Fibroblast of lung (primary cell): ENCODE data around the gene LIPA. TPM values are rescaled to one million over a fixed set of nuclear protein-coding genes. Genes with fewer than 3 reads are reported as not detected.

Experiments used
- DNase-seq, 2 donors: peaks; one replicate each; pipeline versions ENCODE4 v3.0.0 to v3.0.0-alpha.2; 2010; ENCODE audit warnings: low read depth in 2 of 2
- H2AFZ ChIP-seq: 2 replicates; pipeline ENCODE4 v1.5.1; 2012; ENCODE audit warnings: low read length, control low read depth, inconsistent platforms
- H3K27ac ChIP-seq: 2 replicates; pipeline ENCODE4 v1.5.1; 2011; ENCODE audit warnings: low read length, control low read depth; ENCODE audit not compliant: insufficient read depth
- H3K27me3 ChIP-seq: 2 replicates; pipeline ENCODE4 v1.5.1; 2011; ENCODE audit warnings: mild to moderate bottlenecking, low read length; ENCODE audit not compliant: control insufficient read depth, insufficient read depth
- H3K36me3 ChIP-seq: 2 replicates; pipeline ENCODE4 v1.5.1; 2011; ENCODE audit warnings: low read length; ENCODE audit not compliant: control insufficient read depth, insufficient read depth
- H3K4me1 ChIP-seq: 2 replicates; pipeline ENCODE4 v1.5.1; 2011; ENCODE audit warnings: low read length; ENCODE audit not compliant: control insufficient read depth, insufficient read depth; ENCODE audit errors: extremely low read depth
- H3K4me2 ChIP-seq: 2 replicates; pipeline ENCODE4 v1.5.1; 2011; ENCODE audit warnings: low read length, control low read depth; ENCODE audit not compliant: insufficient read depth; ENCODE audit errors: extremely low read depth
- H3K4me3 ChIP-seq, 4 experiments: fragments of 200-600 bp in 1 of 4; sonication (generic) in 1 of 4; replicated peaks in 1 of 4; 2 replicates each; pipeline ENCODE4 v1.5.1; 2011 to 2016; ENCODE audit warnings: low read length in 4 of 4, low read depth in 3 of 4, mild to moderate bottlenecking in 3 of 4, control low read depth in 2 of 4, inconsistent platforms in 1 of 4, mixed read lengths in 1 of 4; ENCODE audit not compliant: insufficient read depth in 1 of 4; ENCODE audit errors: control extremely low read depth in 1 of 4
- H3K79me2 ChIP-seq: 2 replicates; pipeline ENCODE4 v1.5.1; 2012; ENCODE audit warnings: mild to moderate bottlenecking, low read length, inconsistent platforms; ENCODE audit not compliant: control insufficient read depth, insufficient read depth
- H3K9ac ChIP-seq: 2 replicates; pipeline ENCODE4 v1.5.1; 2011; ENCODE audit warnings: mild to moderate bottlenecking, low read length, control low read depth; ENCODE audit not compliant: insufficient read depth
- H3K9me3 ChIP-seq: 2 replicates; pipeline ENCODE4 v1.5.1; 2012; ENCODE audit warnings: low read depth, low read length; ENCODE audit not compliant: control insufficient read depth, insufficient read depth
- H4K20me1 ChIP-seq: 2 replicates; pipeline ENCODE4 v1.5.1; 2011; ENCODE audit warnings: low read length; ENCODE audit not compliant: control insufficient read depth, insufficient read depth; ENCODE audit errors: extremely low read depth
- CTCF ChIP-seq, 2 donors: IDR thresholded peaks in 1 of 2; conservative IDR thresholded peaks in 1 of 2; 1 replicate in 1 of 2; 2 replicates in 1 of 2; pipeline ENCODE4 v1.5.1; 2011 to 2012; ENCODE audit warnings: low read length in 2 of 2, control low read depth in 1 of 2, inconsistent platforms in 1 of 2, low read depth in 1 of 2, mild to moderate bottlenecking in 1 of 2
- EZH2 ChIP-seq: IDR thresholded peaks from 2 replicates; pipeline ENCODE4 v1.5.1; 2012; ENCODE audit warnings: low read length, control low read depth, mild to moderate bottlenecking; ENCODE audit errors: missing control alignments
- polyA plus RNA-seq, 2 donors: library from polyadenylated mRNA; depleted of rRNA in 1 of 2; stranded (reverse) in 1 of 2; unstranded in 1 of 2; fragments of >200 nt; gene quantifications; 2 replicates each; pipeline ENCODE4 v1.2.1, GENCODE V29; 2011 to 2012; ENCODE audit warnings: missing spikeins in 1 of 2
- total RNA-seq: library from RNA; depleted of rRNA; stranded (reverse); fragments of >200 nt; gene quantifications from 2 replicates; pipeline ENCODE4 v1.2.1, GENCODE V29; 2014

LIPA gene
- total and polyA plus RNA-seq, 2 donors (not counting 1 experiment from before 2014, with no cell fraction given), result 72.3 to 105 TPM

GRCh38 chr10:89241486-89242344 lies 9.9 kb downstream of the LIPA start:
- Histone ChIP-seq H3K9ac (no peak overlapping the region), H2AFZ (no peak overlapping the region), H3K4me1 (no peaks in the 10 kb centered on the region), H4K20me1 (no peaks in the 10 kb centered on the region), H3K27me3 (no peaks in the 10 kb centered on the region), H3K27ac (no peak overlapping the region), H3K36me3 (no peaks in the 10 kb centered on the region), H3K4me2 (no peak overlapping the region), H3K9me3 (no peaks in the 10 kb centered on the region), H3K79me2 (no peaks in the 10 kb centered on the region), H3K4me3 (no peak overlapping the region)
- TF ChIP-seq CTCF (conservative IDR thresholded peaks at IDR 0.05 in 1 of 2, IDR thresholded peaks at IDR 0.05 in 1 of 2; ENCODE audit: low read depth in 1 of 2, low read length in 2 of 2) (no peak), EZH2 (no peak)
- DNase-seq, result peak in 1 of 2 donors; percentile 86

DNA sequence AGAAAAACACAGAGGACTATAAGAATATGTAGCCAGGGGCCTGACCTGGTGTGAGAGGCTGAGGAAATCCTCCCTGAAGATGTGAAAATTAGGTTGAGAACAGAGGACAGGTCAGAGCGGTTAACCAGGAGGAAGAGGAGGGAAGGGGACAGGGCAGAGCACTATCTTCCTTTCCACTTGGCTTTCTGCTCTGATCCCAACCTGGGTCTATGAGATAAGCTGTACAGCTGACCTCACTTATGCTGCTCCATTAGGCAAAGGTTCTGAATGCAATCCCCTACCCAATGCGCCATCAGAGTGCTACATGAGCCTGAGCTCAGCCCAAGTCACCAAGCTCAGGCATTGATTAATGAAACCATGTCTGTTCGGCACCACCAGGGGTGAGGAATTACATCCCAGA lies 10.5 kb downstream of the LIPA start:
- Histone ChIP-seq H3K27me3 (no peaks in the 10 kb centered on the region), H3K79me2 (no peaks in the 10 kb centered on the region), H3K4me3 (no peak overlapping the region), H3K27ac (no peak overlapping the region), H3K36me3 (no peaks in the 10 kb centered on the region), H3K9me3 (no peaks in the 10 kb centered on the region), H3K4me1 (no peaks in the 10 kb centered on the region), H4K20me1 (no peaks in the 10 kb centered on the region), H3K9ac (no peak overlapping the region), H3K4me2 (no peak overlapping the region), H2AFZ (no peak overlapping the region)
- DNase-seq, result no peak
- TF ChIP-seq EZH2, result no peak
- TF ChIP-seq CTCF (conservative IDR thresholded peaks at IDR 0.05 in 1 of 2, IDR thresholded peaks at IDR 0.05 in 1 of 2; ENCODE audit: low read depth in 1 of 2, low read length in 2 of 2), result no peak

- no peaks in the 10 kb centered on the region for H3K4me1 ChIP-seq
- H3K27ac ChIP-seq, result no peak overlapping the region
- no peak overlapping the region for H2AFZ ChIP-seq
- H3K4me3 ChIP-seq, result no peak overlapping the region
- no peak overlapping the region for H3K9ac ChIP-seq
- no peak for TF ChIP-seq CTCF (conservative IDR thresholded peaks at IDR 0.05 in 1 of 2, IDR thresholded peaks at IDR 0.05 in 1 of 2; ENCODE audit: low read depth in 1 of 2, low read length in 2 of 2)
- TF ChIP-seq EZH2, result no peak
- no peaks in the 10 kb centered on the region for H3K9me3 ChIP-seq
- no peaks in the 10 kb centered on the region for H3K36me3 ChIP-seq
- no peaks in the 10 kb centered on the region for H4K20me1 ChIP-seq
- H3K27me3 ChIP-seq, result no peaks in the 10 kb centered on the region
- no peaks in the 10 kb centered on the region for H3K79me2 ChIP-seq
- DNase-seq, result no peak
- H3K4me2 ChIP-seq, result no peak overlapping the region
Measured at GRCh38 chr10:89240519-89240918, 11.1 kb downstream of the LIPA start.
